Vagina (tissue), 2 donors: ENCODE results near the gene HES5. TPM values are rescaled to one million over a fixed set of nuclear protein-coding genes. Genes with fewer than 3 reads are reported as not detected.
"Not testable (repeated sequence)": the region's sequence is repeated elsewhere in the genome, so short reads cannot be mapped to it uniquely, and the experiment has no call there.

ENCODE experiments used
- DNase-seq, 2 donors: peaks; one replicate each; pipeline ENCODE4 v3.0.0-alpha.2; 2017; ENCODE audit errors: extremely low spot score in 2 of 2
- H3K27ac ChIP-seq: fragments of 200-600 bp; sonication (generic); one replicate; pipeline ENCODE4 v1.5.1; 2019
- H3K27me3 ChIP-seq: fragments of 200-600 bp; sonication (generic); one replicate; pipeline ENCODE4 v1.5.1; 2019
- H3K36me3 ChIP-seq, 2 donors: fragments of 200-600 bp; sonication (generic); one replicate each; pipeline ENCODE4 v1.5.1; 2017 to 2019
- H3K4me1 ChIP-seq: fragments of 200-600 bp; sonication (generic); one replicate; pipeline ENCODE4 v1.5.1; 2019
- H3K4me3 ChIP-seq, 2 donors: fragments of 200-600 bp; sonication (generic); 1 replicate in 1 of 2; 2 replicates in 1 of 2; pipeline ENCODE4 v1.5.1; 2016 to 2019
- H3K9me3 ChIP-seq: fragments of 200-600 bp; sonication (generic); one replicate; pipeline ENCODE4 v1.5.1; 2019
- POLR2A ChIP-seq, 2 donors: fragments of 450-650 bp; IDR thresholded peaks; one replicate each; pipeline ENCODE4 v1.6.1; 2017; ENCODE audit warnings: antibody characterized with exemption in 2 of 2, mild to moderate bottlenecking in 2 of 2, moderate library complexity in 2 of 2
- POLR2AphosphoS5 ChIP-seq, 2 donors: sonication (generic); formaldehyde crosslinking; IDR thresholded peaks; one replicate each; pipeline ENCODE4 v1.9.0; 2017; ENCODE audit warnings: antibody characterized with exemption in 2 of 2, mild to moderate bottlenecking in 2 of 2, low read depth in 1 of 2; ENCODE audit not compliant: insufficient read depth in 1 of 2
- intact Hi-C: fragments of 100-400 bp; cut with DNase I; formaldehyde crosslinking; loops from one replicate; pipeline ENCODE4 v1.15.1; 2023
- total RNA-seq: library from RNA; depleted of rRNA; stranded (reverse); fragments of >200 nt; gene quantifications from one replicate; pipeline ENCODE4 v1.2.3, GENCODE V29; 2016
- TF ChIP-seq, protein P1 (sequence below), 3 experiments: fragments of 450-650 bp in 2 of 3; fragments of 200-600 bp in 1 of 3; sonication (generic) in 1 of 3; IDR thresholded peaks; one replicate each; pipeline ENCODE4 v1.5.1; 2017 to 2019; ENCODE audit warnings: antibody characterized with exemption in 3 of 3, mild to moderate bottlenecking in 2 of 3, moderate library complexity in 2 of 3

Gene HES5
- total RNA-seq, 1 donor from 2014 or later = not detected

DNA sequence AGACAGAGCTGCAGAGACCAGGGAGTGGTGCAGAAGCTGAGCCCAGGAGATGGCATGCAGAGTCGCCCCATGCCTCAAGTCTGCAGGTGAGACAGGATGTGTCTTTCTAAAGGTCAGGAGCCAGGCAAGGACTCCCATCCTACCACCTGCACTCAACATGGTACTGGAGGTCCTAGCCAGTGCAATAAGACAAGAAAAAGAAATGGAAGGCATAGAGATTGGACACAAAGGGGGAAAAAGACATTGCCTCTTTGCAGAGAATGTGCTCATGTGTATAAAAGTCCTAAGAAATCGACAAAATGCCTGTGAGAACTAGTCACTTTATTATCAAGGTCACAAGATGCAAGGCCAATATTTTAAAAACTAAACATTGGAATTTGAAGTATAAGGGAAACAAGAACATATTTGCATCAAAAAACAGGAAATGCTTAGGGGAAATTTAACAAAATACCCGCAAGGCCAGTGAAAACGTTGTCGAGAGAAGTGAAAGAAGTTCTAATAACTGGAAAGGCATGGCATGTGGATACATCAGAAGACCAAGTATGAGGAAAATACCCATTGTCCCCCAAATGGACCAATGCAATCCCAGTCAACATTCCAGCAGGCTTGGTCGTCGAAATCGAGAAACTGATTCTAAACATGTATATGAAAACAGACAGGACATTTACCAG, 43.3 kb upstream of the HES5 start:
- no peaks in the 10 kb centered on the region for H3K9me3 ChIP-seq
- DNase-seq = no peak
- intact Hi-C loops = no loop called here
- no peak overlapping the region for H3K27ac ChIP-seq
- H3K27me3 ChIP-seq = no peaks in the 10 kb centered on the region
- no peak overlapping the region for H3K4me3 ChIP-seq
- H3K36me3 ChIP-seq = no peaks in the 10 kb centered on the region
- H3K4me1 ChIP-seq = peaks cover 8% of the 10 kb centered on the region
- TF ChIP-seq POLR2AphosphoS5 (IDR thresholded peaks at IDR 0.05; ENCODE audit: insufficient read depth in 1 of 2, low read depth in 1 of 2) = no peak
- TF ChIP-seq POLR2A (IDR thresholded peaks at IDR 0.05) = no peak
- TF ChIP-seq, protein P1, sequence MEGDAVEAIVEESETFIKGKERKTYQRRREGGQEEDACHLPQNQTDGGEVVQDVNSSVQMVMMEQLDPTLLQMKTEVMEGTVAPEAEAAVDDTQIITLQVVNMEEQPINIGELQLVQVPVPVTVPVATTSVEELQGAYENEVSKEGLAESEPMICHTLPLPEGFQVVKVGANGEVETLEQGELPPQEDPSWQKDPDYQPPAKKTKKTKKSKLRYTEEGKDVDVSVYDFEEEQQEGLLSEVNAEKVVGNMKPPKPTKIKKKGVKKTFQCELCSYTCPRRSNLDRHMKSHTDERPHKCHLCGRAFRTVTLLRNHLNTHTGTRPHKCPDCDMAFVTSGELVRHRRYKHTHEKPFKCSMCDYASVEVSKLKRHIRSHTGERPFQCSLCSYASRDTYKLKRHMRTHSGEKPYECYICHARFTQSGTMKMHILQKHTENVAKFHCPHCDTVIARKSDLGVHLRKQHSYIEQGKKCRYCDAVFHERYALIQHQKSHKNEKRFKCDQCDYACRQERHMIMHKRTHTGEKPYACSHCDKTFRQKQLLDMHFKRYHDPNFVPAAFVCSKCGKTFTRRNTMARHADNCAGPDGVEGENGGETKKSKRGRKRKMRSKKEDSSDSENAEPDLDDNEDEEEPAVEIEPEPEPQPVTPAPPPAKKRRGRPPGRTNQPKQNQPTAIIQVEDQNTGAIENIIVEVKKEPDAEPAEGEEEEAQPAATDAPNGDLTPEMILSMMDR (IDR thresholded peaks at IDR 0.05) = no peak

DNA sequence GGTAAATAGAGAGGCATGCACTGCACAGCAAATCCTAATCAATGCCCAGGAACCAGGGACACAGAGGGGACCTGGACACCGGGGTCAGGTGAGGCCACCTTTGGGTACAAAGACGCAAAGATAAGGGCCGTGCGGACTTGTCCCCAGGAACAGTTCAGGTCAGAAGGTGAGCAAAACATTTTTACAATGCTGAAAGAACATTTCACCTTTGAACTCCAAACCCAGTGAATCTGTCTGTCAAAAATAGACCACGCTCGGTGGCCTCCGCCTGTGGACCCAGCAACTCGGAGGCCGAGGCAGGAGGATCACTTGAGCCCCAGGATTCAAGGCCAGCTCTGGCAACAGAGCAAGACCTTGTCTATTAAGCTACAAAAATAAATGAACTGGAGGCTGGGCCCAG, 41.3 kb upstream of the HES5 start:
- Histone ChIP-seq H3K27ac (no peak overlapping the region), H3K27me3 (no peaks in the 10 kb centered on the region), H3K4me1 (no peaks in the 10 kb centered on the region), H3K36me3 (no peaks in the 10 kb centered on the region), H3K4me3 (no peak overlapping the region), H3K9me3 (no peaks in the 10 kb centered on the region)
- no peak for TF ChIP-seq POLR2A (IDR thresholded peaks at IDR 0.05)
- TF ChIP-seq POLR2AphosphoS5 (IDR thresholded peaks at IDR 0.05; ENCODE audit: insufficient read depth in 1 of 2, low read depth in 1 of 2) = no peak
- TF ChIP-seq, protein P1 (IDR thresholded peaks at IDR 0.05) = no peak
- intact Hi-C loops = no loop called here
- no peak for DNase-seq

DNA sequence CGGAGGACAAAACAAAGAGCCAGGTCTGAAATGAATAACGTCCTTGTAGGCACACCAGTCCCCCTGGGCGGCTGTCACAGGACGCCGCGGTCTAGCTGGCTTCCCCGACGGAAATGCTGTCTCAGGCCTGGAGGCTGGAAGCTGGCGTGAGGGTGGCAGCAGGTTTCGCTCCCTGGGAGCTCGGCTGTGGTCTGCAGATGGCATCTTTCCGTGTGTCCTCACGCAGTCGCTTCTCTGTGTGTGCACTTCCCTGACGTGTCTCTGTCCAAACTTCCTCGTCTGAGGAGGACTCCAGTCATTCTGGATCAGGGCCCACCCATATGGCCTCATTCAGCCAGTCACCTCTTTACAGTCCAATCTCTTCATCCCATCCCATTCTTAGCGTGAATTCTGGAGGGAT, 40.3 kb upstream of the HES5 start:
- H3K4me1 ChIP-seq = no peaks in the 10 kb centered on the region
- DNase-seq = no peak
- no peaks in the 10 kb centered on the region for H3K9me3 ChIP-seq
- TF ChIP-seq POLR2AphosphoS5 (IDR thresholded peaks at IDR 0.05; ENCODE audit: insufficient read depth in 1 of 2, low read depth in 1 of 2) (no peak), POLR2A (IDR thresholded peaks at IDR 0.05) (no peak)
- TF ChIP-seq, protein P1 (IDR thresholded peaks at IDR 0.05) = no peak
- intact Hi-C loops = no loop called here
- no peaks in the 10 kb centered on the region for H3K27me3 ChIP-seq
- H3K36me3 ChIP-seq = no peaks in the 10 kb centered on the region
- no peak overlapping the region for H3K27ac ChIP-seq
- no peak overlapping the region for H3K4me3 ChIP-seq

DNA sequence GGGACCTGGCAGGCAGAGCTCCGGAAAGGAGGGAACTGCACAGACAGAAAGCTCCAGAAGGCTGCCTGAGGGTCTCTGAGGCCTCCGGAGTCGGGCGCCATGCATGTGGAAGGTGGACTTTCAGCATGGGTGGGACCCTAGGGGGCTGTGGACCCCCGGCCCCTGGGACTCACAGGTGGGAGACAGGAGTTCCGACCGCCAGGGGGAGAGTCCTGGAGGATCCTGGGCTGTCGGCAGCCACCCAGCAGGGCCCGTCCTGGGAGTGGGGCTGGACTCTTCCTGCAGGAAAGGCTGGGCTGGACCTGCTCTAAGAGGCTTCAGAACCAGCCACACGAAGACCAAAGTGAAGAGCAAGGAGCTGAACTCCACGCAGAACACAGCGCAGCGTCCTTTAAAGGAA, 39.6 kb upstream of the HES5 start:
- H3K4me3 ChIP-seq, H3K36me3 ChIP-seq, H3K9me3 ChIP-seq, H3K27me3 ChIP-seq, DNase-seq, intact Hi-C loops, H3K4me1 ChIP-seq, H3K27ac ChIP-seq: not testable (repeated sequence)

DNA sequence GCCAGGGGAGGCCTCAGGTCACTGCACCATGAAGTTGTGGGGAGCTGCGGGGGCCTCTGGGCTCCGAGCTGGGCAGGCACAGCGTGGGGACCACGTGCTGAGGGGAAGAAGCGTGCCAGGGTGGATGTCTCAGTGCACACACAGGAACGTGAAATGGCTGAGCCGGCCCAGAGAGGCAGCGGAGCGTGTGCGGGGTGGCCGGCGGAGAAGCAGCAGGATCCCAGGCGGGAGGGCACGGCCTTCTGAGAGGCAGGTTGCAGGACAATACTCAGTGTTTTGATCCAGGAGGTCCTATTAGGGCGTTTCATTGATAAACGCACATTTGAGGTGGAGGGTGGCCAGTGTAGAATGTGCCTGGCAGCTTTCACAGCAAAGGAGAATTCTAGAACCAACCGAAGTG, 39.0 kb upstream of the HES5 start:
- Histone ChIP-seq H3K36me3 (no peaks in the 10 kb centered on the region), H3K27ac (no peak overlapping the region), H3K4me1 (peaks cover 6% of the 10 kb centered on the region), H3K4me3 (no peak overlapping the region), H3K9me3 (no peaks in the 10 kb centered on the region), H3K27me3 (no peaks in the 10 kb centered on the region)
- DNase-seq = no peak
- TF ChIP-seq POLR2A (IDR thresholded peaks at IDR 0.05) = no peak
- TF ChIP-seq, protein P1 (IDR thresholded peaks at IDR 0.05) = no peak
- TF ChIP-seq POLR2AphosphoS5 (IDR thresholded peaks at IDR 0.05; ENCODE audit: insufficient read depth in 1 of 2, low read depth in 1 of 2) = no peak
- intact Hi-C loops = no loop called here

DNA sequence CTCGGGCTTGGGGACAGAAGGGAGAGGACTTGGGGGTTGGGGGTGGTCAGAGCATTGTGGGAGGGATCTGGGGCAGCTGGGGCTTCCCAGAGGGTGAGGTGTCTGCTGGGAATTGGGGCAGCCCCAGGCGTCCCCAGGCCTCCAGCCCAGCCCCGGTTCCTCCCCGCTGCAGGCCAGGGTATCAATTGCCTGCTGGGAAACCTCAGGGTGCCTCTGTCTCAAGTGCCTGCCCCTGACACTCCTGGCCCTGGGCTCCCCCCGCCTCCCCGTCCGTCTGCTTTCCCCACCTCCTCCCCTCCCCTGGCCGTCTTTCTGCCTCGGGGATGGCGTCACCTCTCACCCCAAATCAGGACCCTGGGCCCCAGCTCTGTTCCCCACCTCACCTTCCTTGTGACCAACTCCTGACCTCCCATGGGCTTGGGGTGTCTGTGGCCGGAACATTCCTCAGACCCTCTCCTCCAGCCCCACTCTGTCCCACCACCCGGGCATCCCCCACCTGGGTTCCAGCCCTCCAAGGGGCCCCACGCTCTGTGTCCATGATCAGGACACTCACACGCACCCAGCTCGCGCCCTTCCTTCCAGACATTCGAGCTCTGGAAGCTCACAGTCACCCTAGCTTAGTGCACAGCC, 38.2 kb upstream of the HES5 start:
- DNase-seq, H3K9me3 ChIP-seq, H3K4me1 ChIP-seq, H3K36me3 ChIP-seq, H3K4me3 ChIP-seq, intact Hi-C loops, H3K27ac ChIP-seq, H3K27me3 ChIP-seq: not testable (repeated sequence)
